GM18907 (cell line): ENCODE data around the gene C1orf50.

Experiments used
- ATAC-seq: cut with Tn5 transposase; IDR thresholded peaks from one replicate; pipeline ENCODE4 v1.9.1; 2021; ENCODE audit warnings: mild to moderate bottlenecking, moderate library complexity; ENCODE audit not compliant: unreplicated experiment

C1orf50 gene

GRCh38 chr1:42758641-42759040 lies 8.4 kb upstream of the C1orf50 start:
- ATAC-seq, result no peak

- ATAC-seq, result no peak
Measured at GRCh38 chr1:42759114-42759513, 7.9 kb upstream of the C1orf50 start.

- ATAC-seq, result no peak
Measured at GRCh38 chr1:42761567-42761966, 5.5 kb upstream of the C1orf50 start.

GRCh38 chr1:42762269-42762668 lies 4.8 kb upstream of the C1orf50 start:
- no peak for ATAC-seq

GRCh38 chr1:42765269-42765668 lies 1.8 kb upstream of the C1orf50 start:
- no peak for ATAC-seq

GRCh38 chr1:42765832-42766740 lies 963 bp upstream of the C1orf50 start:
- no peak for ATAC-seq

- peak; percentile 36 for ATAC-seq
Measured at GRCh38 chr1:42767510-42768000, 506 bp downstream of the C1orf50 start.

GRCh38 chr1:42768172-42768571 lies 1.1 kb downstream of the C1orf50 start:
- ATAC-seq, result no peak

GRCh38 chr1:42769811-42770210 lies 2.8 kb downstream of the C1orf50 start:
- ATAC-seq, result no peak

GRCh38 chr1:42773420-42773819 lies 6.4 kb downstream of the C1orf50 start:
- ATAC-seq, result no peak

- no peak for ATAC-seq
Measured at GRCh38 chr1:42774928-42775526, 8.0 kb downstream of the C1orf50 start.

GRCh38 chr1:42776502-42776901 lies 9.5 kb downstream of the C1orf50 start:
- no peak for ATAC-seq

GRCh38 chr1:42777852-42778251 lies 10.8 kb downstream of the C1orf50 start:
- ATAC-seq, result no peak

- ATAC-seq, result peak; percentile 53
Measured at GRCh38 chr1:42779725-42780124, 12.7 kb downstream of the C1orf50 start.

- ATAC-seq, result no peak
Measured at GRCh38 chr1:42780176-42780575, 13.1 kb downstream of the C1orf50 start.

- no peak for ATAC-seq
Measured at GRCh38 chr1:42783092-42783491, 16.0 kb downstream of the C1orf50 start.

GRCh38 chr1:42784547-42784945 lies 17.5 kb downstream of the C1orf50 start:
- no peak for ATAC-seq

GRCh38 chr1:42784946-42785693 lies 18.1 kb downstream of the C1orf50 start, which contains the start of gene TMEM269:
TMEM269 (plus strand) TSS chr1:42784991; CDS start chr1:42789894, 4,903 bp downstream.
- ATAC-seq, result no peak

GRCh38 chr1:42786097-42786496 lies 19.0 kb downstream of the C1orf50 start:
- ATAC-seq, result no peak

- ATAC-seq, result no peak
Measured at GRCh38 chr1:42788021-42788420, 21.0 kb downstream of the C1orf50 start.

GRCh38 chr1:42793824-42794223 lies 26.8 kb downstream of the C1orf50 start:
- no peak for ATAC-seq
